ENCODE data around the gene APEH. TPM values are rescaled to one million over a fixed set of nuclear protein-coding genes. Genes with fewer than 3 reads are reported as not detected.
A peak's percentile ranks its signal among the peaks of the same experiment; 100 is the strongest.

The APEH gene
- total RNA-seq, 3 donors from 2014 or later (not counting 1 experiment from before 2014, with no cell fraction given) = 62.8 to 95.7 (median 77.5) TPM

DNA sequence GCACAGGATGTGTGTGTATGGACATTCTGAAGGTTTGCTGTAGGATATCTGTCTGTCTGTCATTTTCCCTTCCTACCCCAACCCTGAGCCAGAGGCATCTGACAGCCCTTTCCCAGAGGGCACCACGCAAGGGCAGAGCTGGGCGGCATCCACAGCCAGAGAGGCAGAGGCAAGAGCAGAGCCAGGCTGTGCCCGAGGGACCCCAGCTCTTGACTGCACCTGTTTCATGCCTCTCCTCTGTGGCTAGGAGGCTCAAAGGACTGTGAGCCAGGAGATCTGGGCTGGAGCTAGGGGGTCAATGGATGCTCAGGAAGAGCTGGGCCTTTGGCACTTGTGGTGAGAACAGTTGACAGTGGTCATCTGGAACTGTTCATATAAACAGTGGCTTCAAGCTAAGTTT, 4.8 kb upstream of the APEH start:
- Mint-ChIP-seq H3K9me3 (no peaks in the 10 kb centered on the region), H3K27ac (no peak overlapping the region), H3K4me1 (peaks cover 0 to 19% of the 10 kb centered on the region in 2 donors), H3K27me3 (ENCODE audit: low read depth in 2 of 2) (peaks cover 0 to 6% of the 10 kb centered on the region in 2 donors), H3K4me3 (no peak overlapping the region), H3K36me3 (no peaks in the 10 kb centered on the region)
- Histone ChIP-seq H3K27ac (ENCODE audit: low read length) (no peak overlapping the region), H3K27me3 (ENCODE audit: control insufficient read depth, insufficient read depth, low read length) (no peaks in the 10 kb centered on the region), H3K4me3 (ENCODE audit: low read length) (no peak overlapping the region), H3K36me3 (ENCODE audit: control insufficient read depth, insufficient read depth, low read length) (no peaks in the 10 kb centered on the region), H3K4me1 (ENCODE audit: control insufficient read depth, insufficient read depth, low read length) (peaks cover 8% of the 10 kb centered on the region), H3K9me3 (ENCODE audit: control insufficient read depth, insufficient read depth, low read length) (no peaks in the 10 kb centered on the region)
- DNase-seq = no peak
- WGBS (ENCODE audit: insufficient coverage) = 94% methylated on average over 3 of the region's 3 CpGs
- TF ChIP-seq, protein P1, sequence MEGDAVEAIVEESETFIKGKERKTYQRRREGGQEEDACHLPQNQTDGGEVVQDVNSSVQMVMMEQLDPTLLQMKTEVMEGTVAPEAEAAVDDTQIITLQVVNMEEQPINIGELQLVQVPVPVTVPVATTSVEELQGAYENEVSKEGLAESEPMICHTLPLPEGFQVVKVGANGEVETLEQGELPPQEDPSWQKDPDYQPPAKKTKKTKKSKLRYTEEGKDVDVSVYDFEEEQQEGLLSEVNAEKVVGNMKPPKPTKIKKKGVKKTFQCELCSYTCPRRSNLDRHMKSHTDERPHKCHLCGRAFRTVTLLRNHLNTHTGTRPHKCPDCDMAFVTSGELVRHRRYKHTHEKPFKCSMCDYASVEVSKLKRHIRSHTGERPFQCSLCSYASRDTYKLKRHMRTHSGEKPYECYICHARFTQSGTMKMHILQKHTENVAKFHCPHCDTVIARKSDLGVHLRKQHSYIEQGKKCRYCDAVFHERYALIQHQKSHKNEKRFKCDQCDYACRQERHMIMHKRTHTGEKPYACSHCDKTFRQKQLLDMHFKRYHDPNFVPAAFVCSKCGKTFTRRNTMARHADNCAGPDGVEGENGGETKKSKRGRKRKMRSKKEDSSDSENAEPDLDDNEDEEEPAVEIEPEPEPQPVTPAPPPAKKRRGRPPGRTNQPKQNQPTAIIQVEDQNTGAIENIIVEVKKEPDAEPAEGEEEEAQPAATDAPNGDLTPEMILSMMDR (IDR thresholded peaks at IDR 0.05) = no peak
- ATAC-seq = no peak
- intact Hi-C loops (cut with micrococcal nuclease) = no loop called here

DNA sequence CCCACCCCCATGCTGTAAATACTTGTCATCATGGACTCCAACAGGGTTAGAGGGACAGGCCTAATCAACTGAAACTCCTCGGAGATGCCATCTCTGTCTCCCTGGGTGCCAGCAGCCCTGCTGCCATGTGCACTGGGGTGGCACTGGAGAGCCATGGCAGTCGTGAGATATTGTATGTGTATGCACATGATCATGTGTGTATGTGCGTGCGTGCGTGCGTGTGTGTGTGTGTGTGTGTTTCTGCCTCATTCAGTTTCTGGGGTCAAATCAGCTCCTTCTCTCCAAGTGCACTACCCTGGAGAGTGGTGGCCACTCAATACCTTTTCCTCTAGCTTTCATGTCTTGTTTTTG, 3.2 kb upstream of the APEH start:
- peaks cover 23% of the 10 kb centered on the region for H3K4me1 ChIP-seq (ENCODE audit: control insufficient read depth, insufficient read depth, low read length)
- Mint-ChIP-seq H3K4me3 (no peak overlapping the region), H3K4me1 (peaks cover 12 to 33% of the 10 kb centered on the region in 2 donors), H3K9me3 (no peaks in the 10 kb centered on the region), H3K27ac (no peak overlapping the region), H3K36me3 (no peaks in the 10 kb centered on the region), H3K27me3 (ENCODE audit: low read depth in 2 of 2) (peaks cover 0 to 6% of the 10 kb centered on the region in 2 donors)
- DNase-seq (no peak), ATAC-seq (no peak)
- intact Hi-C loops (cut with micrococcal nuclease) = loop anchor here (1.0 to 5.0 kb wide), 2 partner anchors 132 to 579 kb away; partner anchors contain the start of gene QRICH1
- H3K27me3 ChIP-seq (ENCODE audit: control insufficient read depth, insufficient read depth, low read length) = no peaks in the 10 kb centered on the region
- WGBS (ENCODE audit: insufficient coverage) = 83% methylated on average over 5 of the region's 6 CpGs
- H3K4me3 ChIP-seq (ENCODE audit: low read length) = no peak overlapping the region
- H3K27ac ChIP-seq (ENCODE audit: low read length) = no peak overlapping the region
- TF ChIP-seq, protein P1 (IDR thresholded peaks at IDR 0.05) = no peak
- H3K9me3 ChIP-seq (ENCODE audit: control insufficient read depth, insufficient read depth, low read length) = no peaks in the 10 kb centered on the region
- peaks cover 4% of the 10 kb centered on the region for H3K36me3 ChIP-seq (ENCODE audit: control insufficient read depth, insufficient read depth, low read length)

DNA sequence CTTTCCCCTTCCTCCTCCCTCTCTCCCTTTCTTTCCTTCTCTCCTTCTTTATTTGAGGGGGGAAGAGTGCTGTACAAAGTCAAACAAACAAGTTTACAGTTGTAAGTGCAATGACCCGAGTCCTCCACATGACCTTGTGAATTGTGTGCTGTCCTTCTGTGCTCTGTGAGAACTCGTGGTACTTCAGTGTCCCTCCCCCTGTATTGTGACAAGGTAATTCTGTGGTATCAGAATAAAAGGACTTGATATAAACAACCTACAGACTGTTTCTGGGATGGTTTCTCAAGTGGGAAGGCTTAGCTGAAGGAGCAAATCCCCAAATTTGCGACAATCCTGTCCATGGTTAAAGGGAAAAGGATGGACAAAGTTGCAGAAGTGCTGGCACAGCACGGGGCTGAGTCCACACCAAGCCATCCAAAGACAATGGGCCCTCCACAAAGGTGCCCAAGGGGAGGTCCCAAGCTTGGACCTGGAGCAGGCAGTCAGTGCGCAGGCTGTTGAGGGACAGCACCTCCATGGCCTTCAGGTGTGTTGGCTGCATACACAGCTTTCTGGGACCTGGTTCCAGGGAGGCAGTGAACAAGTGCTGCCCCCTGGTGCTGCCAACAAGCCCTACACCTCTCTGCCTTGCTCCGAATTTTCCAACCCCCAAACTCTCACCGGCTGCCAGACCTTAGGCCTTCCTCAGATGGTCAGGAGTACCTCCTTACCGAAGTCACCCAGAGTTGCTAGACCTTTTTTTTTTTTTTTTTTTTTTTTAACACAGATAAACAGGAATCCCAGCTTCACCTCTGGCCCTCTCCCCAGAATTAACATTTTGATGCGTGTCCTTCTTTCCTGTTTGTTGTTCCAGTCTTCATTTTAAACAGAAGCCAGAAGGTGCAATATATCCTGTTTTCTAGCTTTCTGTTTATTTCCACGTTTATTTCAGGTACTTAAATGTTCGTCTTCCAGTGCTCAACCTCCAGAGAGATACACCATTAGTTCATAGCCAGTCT, 2.6 kb upstream of the APEH start:
- peak overlapping the region; percentile 66 for H3K4me3 Mint-ChIP-seq
- no peak overlapping the region for H3K27ac Mint-ChIP-seq
- H3K36me3 Mint-ChIP-seq = no peaks in the 10 kb centered on the region
- peaks cover 11% of the 10 kb centered on the region for H3K36me3 ChIP-seq (ENCODE audit: control insufficient read depth, insufficient read depth, low read length)
- no peaks in the 10 kb centered on the region for H3K27me3 ChIP-seq (ENCODE audit: control insufficient read depth, insufficient read depth, low read length)
- TF ChIP-seq, protein P1 (IDR thresholded peaks at IDR 0.05) = peak; percentile 74
- intact Hi-C loops (cut with micrococcal nuclease) = loop anchor here (1.0 to 5.0 kb wide), 2 partner anchors 132 to 579 kb away; partner anchors contain the start of gene QRICH1
- H3K27me3 Mint-ChIP-seq (ENCODE audit: low read depth in 2 of 2) = peaks cover 0 to 3% of the 10 kb centered on the region in 2 donors
- H3K27ac ChIP-seq (ENCODE audit: low read length) = no peak overlapping the region
- H3K9me3 ChIP-seq (ENCODE audit: control insufficient read depth, insufficient read depth, low read length) = no peaks in the 10 kb centered on the region
- peaks cover 23% of the 10 kb centered on the region for H3K4me1 ChIP-seq (ENCODE audit: control insufficient read depth, insufficient read depth, low read length)
- H3K4me3 ChIP-seq (ENCODE audit: low read length) = no peak overlapping the region
- DNase-seq (peak; percentile 57 to 87), ATAC-seq (no peak)
- peaks cover 14 to 33% of the 10 kb centered on the region in 2 donors for H3K4me1 Mint-ChIP-seq
- H3K9me3 Mint-ChIP-seq = no peaks in the 10 kb centered on the region
- WGBS (ENCODE audit: insufficient coverage) = 51% methylated on average over 11 of the region's 11 CpGs

All from natural killer cell (primary cell).